ENCODE data around the gene AQP2.

DNA sequence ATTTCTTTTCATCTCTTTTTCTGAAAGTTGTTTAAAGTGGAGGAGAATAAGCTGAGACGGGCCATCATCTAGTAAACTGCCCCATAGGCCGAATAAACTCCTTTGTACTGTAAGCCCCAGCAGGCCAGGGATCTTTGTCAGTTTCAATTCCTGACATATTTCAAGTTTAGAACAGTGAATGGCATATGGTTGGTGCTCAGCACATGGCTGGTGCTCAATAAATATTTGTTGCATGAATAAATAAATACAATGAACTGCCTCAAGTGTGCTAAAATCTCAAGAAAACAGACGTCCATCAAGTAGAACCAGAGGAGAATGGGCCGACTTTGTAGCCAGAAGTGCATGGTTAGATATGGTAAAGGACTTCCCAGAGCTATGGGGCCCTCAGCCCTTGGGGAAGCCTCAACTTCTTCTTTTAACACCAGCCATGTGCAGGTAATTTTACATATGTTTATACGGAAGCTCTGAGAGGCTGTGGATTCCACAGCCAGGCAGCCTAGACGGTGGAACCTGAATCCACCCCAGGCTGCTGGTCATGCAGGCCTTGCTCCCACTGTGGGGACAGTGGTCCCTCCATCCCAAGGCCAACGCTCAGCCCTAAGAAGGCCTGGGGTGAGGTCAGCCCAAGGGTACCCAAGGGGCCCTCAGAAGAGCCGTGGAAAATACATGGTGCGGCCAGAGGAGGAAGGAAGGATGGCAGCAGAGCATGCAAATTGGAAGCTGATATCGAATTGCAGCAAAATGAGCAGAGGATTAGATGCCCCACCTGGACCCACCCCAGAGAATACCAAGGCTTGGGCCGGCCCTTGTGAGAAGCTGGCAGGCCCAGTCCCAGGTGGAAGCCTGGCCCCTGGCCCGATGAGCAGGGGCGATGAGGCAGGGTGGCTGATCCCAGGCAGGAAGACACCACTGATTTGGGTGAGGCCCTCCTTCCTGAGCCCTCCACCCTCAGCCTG is 8.7 kb upstream of the AQP2 start:
- TF ChIP-seq CTCF (IDR thresholded peaks at IDR 0.05) (no peak), ZFX (IDR thresholded peaks at IDR 0.05; ENCODE audit: borderline replicate concordance) (no peak)
